Chondrocyte (in vitro differentiated cells): ENCODE data around the gene HSPA12B. TPM values are rescaled to one million over a fixed set of nuclear protein-coding genes. Genes with fewer than 3 reads are reported as not detected.

Experiments used
- DNase-seq: peaks from one replicate; pipeline ENCODE4 v3.0.0; 2021; ENCODE audit warnings: mixed read lengths, low spot score
- H3K27ac Mint-ChIP-seq: one replicate; pipeline ENCODE4 v1.8.0; 2021; ENCODE audit warnings: mild to moderate bottlenecking, moderate library complexity, mixed read lengths; ENCODE audit not compliant: unreplicated experiment
- H3K27me3 Mint-ChIP-seq: 2 replicates; pipeline ENCODE4 v1.8.0; 2021; ENCODE audit warnings: low read depth, mixed read lengths
- H3K36me3 Mint-ChIP-seq: 2 replicates; pipeline ENCODE4 v1.8.0; 2021; ENCODE audit warnings: low read depth, mixed read lengths
- H3K4me1 Mint-ChIP-seq: 2 replicates; pipeline ENCODE4 v1.8.0; 2021; ENCODE audit warnings: low read depth, mild to moderate bottlenecking, mixed read lengths
- H3K4me3 Mint-ChIP-seq: one replicate; pipeline ENCODE4 v1.8.0; 2021; ENCODE audit warnings: mild to moderate bottlenecking, moderate library complexity, mixed read lengths; ENCODE audit not compliant: unreplicated experiment
- H3K9me3 Mint-ChIP-seq: 2 replicates; pipeline ENCODE4 v1.8.0; 2021; ENCODE audit warnings: low read depth, mixed read lengths
- total RNA-seq: library from RNA; stranded (reverse); gene quantifications from 3 replicates; pipeline ENCODE4 v1.2.1, GENCODE V29; 2021
- TF ChIP-seq, protein P1 (sequence below): fragments of 200-600 bp; sonication (generic); IDR thresholded peaks from 2 replicates; pipeline ENCODE4 v1.5.0; 2021; ENCODE audit warnings: antibody characterized with exemption, mild to moderate bottlenecking, moderate library complexity

The HSPA12B gene
- total RNA-seq, 1 donor from 2014 or later = 0.10 TPM

DNA sequence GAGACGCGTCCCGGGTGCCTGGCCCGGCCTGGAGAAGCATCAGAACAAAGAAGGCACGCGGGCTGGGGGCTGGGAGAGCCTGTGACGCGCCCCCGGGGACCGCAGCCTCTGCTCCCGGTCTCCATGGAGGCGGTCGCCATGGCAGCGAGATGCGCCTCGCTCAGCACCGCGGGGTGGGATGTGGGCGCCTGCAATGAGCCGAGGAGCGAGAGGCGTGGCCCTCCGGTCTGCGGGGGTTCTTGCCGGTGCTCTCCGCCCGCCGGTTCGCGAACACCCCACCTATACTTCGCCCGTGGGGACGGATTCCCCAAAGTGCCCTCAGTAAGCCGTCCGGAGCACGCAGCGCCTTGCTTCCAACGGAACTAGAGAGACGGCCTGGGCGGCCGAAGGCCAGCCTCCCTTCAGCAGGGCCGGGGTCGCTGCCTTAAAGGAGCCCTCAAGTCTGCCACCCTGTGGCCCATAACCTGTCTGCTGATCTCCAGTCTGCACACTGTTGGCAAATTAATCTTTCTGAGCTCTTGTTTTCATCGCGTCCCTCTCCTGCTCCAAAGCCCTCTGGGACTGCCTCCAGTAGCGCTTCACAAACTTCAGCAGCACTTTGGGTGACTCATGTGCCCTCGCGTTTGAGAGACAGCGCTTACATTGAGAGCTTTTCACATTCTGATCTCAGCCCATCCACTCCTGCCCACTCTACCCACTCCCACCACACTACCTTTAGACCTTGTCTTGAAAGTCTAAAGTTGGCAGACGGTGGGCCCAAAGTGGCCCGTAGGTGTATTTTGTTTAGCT, 36.1 kb downstream of the HSPA12B start:
- Mint-ChIP-seq H3K36me3 (no peaks in the 10 kb centered on the region), H3K27ac (peak overlapping the region; percentile 97), H3K9me3 (no peaks in the 10 kb centered on the region), H3K27me3 (no peaks in the 10 kb centered on the region), H3K4me1 (peaks cover 19% of the 10 kb centered on the region), H3K4me3 (peak overlapping the region; percentile 84)
- TF ChIP-seq, protein P1, sequence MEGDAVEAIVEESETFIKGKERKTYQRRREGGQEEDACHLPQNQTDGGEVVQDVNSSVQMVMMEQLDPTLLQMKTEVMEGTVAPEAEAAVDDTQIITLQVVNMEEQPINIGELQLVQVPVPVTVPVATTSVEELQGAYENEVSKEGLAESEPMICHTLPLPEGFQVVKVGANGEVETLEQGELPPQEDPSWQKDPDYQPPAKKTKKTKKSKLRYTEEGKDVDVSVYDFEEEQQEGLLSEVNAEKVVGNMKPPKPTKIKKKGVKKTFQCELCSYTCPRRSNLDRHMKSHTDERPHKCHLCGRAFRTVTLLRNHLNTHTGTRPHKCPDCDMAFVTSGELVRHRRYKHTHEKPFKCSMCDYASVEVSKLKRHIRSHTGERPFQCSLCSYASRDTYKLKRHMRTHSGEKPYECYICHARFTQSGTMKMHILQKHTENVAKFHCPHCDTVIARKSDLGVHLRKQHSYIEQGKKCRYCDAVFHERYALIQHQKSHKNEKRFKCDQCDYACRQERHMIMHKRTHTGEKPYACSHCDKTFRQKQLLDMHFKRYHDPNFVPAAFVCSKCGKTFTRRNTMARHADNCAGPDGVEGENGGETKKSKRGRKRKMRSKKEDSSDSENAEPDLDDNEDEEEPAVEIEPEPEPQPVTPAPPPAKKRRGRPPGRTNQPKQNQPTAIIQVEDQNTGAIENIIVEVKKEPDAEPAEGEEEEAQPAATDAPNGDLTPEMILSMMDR = peak; percentile 78
- DNase-seq = no peak

DNA sequence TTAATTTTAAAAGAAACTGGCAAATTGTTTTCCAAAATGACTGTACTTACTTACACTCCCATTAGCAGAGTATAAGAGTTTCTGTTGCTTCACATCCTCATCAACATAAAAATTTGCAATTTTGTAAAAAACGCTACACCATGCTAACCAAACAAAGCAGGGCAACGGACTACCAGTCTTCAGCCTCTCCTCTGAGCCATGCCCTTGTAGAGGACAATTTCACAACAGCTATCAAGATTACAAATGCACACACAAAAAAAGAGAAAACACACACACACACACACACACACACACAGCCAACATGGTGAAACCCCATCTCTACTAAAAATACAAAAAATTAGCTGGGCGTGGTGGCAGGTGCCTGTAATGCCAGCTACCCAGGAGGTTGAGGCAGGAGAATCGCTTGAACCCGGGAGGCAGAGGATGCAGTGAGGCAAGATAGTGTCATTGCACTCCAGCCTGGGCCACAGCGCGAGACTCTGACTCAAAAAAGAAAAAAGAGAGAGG, 39.1 kb downstream of the HSPA12B start:
- H3K27me3 Mint-ChIP-seq = no peaks in the 10 kb centered on the region
- DNase-seq = peak; percentile 28
- no peaks in the 10 kb centered on the region for H3K36me3 Mint-ChIP-seq
- no peak overlapping the region for H3K27ac Mint-ChIP-seq
- TF ChIP-seq, protein P1 = no peak
- H3K4me1 Mint-ChIP-seq = peaks cover 15% of the 10 kb centered on the region
- no peak overlapping the region for H3K4me3 Mint-ChIP-seq
- H3K9me3 Mint-ChIP-seq = no peaks in the 10 kb centered on the region

DNA sequence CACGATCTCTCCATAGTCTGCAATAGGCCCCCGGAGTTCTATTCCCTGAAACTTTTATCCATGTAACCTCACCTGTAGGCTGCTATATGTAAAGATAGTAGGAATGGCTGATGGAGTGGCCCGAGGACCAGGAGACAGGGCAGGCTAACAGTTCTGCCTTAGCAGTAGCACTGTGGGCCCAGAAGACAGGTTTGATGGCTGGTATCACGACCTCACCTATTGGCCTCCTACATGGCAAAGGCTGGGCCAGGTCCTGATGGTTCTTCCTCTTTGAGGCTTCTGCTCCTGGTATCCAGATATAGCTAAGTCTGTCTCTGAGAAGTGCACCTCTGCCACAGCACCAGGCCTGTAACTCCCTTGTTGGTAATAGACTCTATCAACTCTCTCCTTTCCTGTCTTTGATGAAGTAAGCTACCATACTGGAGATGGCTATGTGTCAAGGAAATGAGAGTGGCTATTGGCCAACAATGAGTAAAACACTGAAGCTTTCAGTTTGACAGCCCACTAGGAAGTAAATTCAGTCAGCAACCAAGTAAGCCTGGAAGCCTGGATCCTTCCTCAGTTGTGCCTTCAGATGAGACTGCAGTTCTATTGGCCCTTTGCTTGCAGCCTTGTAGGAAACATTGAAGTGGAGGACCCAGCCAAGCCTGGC, 43.1 kb downstream of the HSPA12B start:
- TF ChIP-seq, protein P1 = no peak
- Mint-ChIP-seq H3K36me3 (no peaks in the 10 kb centered on the region), H3K27ac (no peak overlapping the region), H3K4me3 (no peak overlapping the region), H3K4me1 (peaks cover 12% of the 10 kb centered on the region), H3K9me3 (no peaks in the 10 kb centered on the region), H3K27me3 (no peaks in the 10 kb centered on the region)
- DNase-seq = no peak

DNA sequence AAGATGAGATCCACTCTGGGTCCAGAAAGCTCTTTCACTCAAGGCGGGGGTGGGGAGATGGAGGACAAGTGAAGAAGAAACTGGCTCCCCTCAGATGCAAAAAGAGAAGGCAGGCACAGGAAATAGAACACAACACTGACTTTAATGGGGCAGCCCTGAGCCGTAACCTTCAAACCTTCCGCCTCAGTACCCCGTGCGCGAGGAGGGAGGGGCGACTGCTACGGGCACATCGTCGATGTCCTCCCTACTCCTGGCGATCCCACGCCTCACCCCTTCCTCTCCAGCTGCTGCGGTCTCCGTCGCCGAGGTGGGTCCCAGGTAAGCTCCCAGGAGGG, 44.9 kb downstream of the HSPA12B start:
- H3K4me3 Mint-ChIP-seq = peak overlapping the region; percentile 69
- H3K27ac Mint-ChIP-seq = no peak overlapping the region
- H3K36me3 Mint-ChIP-seq = no peaks in the 10 kb centered on the region
- DNase-seq = no peak
- H3K9me3 Mint-ChIP-seq = no peaks in the 10 kb centered on the region
- H3K4me1 Mint-ChIP-seq = peaks cover 25% of the 10 kb centered on the region
- TF ChIP-seq, protein P1 = no peak
- no peaks in the 10 kb centered on the region for H3K27me3 Mint-ChIP-seq

DNA sequence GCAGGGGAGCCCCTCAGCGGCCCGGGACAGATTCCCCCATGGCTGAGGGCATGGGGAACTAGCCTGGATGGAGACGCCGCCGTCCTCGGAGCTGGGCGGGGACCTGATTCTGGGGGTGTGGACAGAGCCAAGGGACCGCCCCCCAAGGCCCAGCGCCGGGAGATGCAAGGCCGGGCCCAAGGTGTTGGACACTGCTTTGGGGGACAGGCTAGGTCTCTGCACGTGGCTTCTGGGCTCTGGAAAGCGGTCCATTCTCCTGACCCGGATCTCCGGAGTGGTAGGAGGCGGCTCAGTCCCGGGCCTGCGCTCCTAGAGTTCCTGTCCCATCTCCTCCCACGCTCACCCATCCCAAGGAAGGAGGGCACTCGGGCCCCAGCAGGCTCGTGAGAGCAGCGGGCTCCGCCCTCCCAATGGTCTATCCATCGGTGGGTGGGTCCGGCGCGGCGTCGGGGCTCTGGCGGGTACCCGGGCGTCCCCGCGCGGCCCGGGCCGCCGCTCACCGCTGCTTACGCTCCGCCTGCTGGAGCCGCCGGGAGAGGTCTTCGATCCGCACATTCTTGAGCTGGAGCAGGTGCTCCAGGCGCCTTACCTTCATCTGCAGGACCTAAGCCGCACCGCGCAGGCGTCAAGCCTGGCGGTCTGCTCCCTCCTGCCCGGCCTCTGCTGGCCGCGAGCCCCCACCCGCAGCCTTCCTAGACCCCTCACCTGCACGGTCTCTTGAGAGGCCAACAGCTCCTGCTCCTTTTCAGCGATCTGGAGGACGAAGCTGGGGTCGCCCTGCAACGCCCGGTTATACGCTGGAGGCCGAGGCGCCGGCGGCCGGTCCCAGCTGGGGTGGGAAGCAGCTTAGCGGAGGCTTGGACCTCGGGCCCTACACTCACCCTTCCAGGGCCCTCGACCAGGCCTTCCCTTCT, 45.5 kb downstream of the HSPA12B start:
- H3K36me3 Mint-ChIP-seq = no peaks in the 10 kb centered on the region
- peak overlapping the region; percentile 69 for H3K4me3 Mint-ChIP-seq
- H3K4me1 Mint-ChIP-seq = peaks cover 31% of the 10 kb centered on the region
- H3K27me3 Mint-ChIP-seq = no peaks in the 10 kb centered on the region
- no peak for DNase-seq
- TF ChIP-seq, protein P1 = peak; percentile 39
- no peaks in the 10 kb centered on the region for H3K9me3 Mint-ChIP-seq
- no peak overlapping the region for H3K27ac Mint-ChIP-seq
